NCI-H446 treated with DMSO at 0.1 percent for 48 hours (cell line): ENCODE measurements around the gene PLEKHG5.

Source experiments
- DNase-seq: peaks from one replicate; lab custom pipeline; 2025; lab: John Stamatoyannopoulos, UW

The PLEKHG5 gene

DNA sequence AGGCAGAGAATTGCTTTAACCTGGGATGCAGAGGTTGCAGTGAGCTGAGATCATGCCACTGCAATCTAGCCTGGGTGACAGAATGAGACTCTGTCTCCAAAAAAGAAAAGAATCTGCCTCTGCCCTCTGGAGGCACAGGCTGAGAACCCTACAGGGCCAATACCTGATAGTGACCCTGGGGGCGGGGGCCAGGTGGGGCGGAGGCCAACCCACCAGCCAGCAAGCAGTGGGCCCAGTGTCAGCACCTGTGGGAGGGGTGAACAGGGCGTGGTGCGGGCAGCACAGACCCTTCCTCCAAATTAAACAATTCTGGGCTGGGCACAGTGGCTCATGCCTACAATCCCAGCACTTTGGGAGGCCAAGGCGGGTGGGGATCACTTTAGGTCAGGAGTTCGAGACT, 19.0 kb upstream of the PLEKHG5 start:
- no peak for DNase-seq

DNA sequence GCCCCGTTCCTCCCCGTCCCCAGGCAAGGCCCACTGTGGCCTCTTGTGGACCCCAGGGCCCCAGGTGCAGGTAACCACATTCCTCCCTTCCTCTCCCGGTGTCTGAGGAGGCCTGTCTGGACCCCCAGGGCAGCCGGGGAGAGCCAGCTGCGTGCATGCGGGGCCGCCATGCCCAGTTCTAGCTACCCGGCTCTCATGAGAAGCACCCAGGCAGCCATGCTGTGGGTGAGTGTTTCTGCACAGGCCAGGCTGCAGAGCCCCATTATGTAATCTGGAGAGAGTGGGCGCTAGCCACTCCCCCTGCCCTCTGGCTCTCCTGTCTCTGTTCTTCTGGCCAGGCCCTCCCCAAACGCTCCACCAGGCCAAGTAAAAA, 18.4 kb upstream of the PLEKHG5 start:
- DNase-seq = no peak

DNA sequence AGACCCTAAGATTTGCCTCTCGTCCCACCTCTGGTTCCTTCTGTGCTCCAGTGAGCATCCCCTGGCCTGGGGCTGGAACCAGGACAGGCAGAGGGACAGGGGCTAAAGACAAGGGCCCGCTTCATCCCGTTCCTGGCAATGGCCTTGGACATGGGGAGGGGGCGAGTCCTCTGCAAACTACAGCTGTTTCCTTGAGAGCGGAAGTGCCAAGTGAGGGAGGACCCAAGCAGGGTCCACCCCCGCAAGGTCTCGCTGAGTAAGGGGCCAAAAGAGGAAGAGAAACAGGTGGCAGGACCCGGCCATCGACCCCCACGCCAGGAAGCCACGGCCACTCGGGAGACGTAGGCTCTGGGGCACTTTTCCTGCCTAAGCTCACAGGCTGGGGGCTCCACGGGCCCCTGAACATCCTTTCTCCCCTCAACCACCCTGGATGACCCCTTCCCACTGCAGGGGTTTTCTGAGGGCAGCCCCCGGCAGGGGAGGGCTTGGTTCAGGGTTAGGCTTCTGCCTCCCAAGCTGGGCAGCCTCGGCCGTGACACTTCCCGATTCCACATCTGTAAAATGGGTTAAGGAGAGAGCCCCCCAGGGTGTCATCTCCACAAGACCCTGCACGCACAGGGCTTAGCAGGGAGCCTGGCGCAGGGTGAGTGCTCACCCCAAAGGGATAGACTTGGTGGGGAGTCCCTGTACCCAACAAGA, 17.9 kb upstream of the PLEKHG5 start:
- DNase-seq = no peak

- no peak for DNase-seq
Observed at GRCh38 chr1:6508816-6509189, 17.3 kb upstream of the PLEKHG5 start.

- DNase-seq = peak; percentile 71
Observed at GRCh38 chr1:6508154-6508815, 16.8 kb upstream of the PLEKHG5 start.

DNA sequence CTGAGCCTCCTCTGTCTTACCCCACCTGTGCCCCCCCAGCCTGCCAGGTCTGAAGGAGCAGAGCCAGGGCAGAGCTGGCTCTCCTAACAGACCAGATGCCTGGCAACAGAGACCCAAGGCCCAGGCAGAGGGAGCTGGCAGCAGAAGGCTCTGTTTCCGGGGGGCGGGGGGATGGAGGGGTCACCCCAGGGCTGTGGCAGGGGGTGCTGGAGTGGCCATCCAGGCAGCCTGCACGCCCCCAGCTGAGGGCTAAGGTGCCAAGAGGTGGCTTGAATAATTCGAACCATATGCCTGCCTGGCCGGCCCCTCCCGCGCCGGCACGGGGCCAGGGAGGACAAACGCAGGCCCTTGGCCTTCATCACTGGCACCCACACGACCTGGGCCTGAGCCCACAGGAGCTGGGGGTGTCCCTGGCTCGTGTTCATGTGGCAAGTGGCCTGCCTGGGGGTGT, 16.0 kb upstream of the PLEKHG5 start:
- peak; percentile 84 for DNase-seq

DNA sequence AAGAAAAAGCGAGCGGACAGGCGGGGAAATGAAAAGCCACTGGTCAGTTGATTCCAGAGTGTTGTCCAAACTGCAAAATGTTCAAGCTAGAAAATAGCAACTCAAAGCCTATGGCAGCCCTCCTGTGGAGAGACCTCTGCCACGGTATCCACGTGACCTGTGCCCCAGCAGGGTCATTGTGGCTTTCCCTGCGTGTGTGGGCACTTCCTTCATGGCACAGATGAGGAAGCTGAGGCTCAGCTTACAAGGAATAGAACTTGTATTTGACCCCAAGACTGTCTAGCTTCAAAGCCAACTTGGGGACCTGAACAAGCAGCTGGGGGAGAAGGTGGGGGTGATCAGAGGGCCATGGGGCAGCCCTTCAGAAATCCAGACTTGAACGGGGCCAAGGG, 15.6 kb upstream of the PLEKHG5 start:
- DNase-seq = no peak

GRCh38 chr1:6506210-6507036, 15.0 kb upstream of the PLEKHG5 start:
- no peak for DNase-seq

DNA sequence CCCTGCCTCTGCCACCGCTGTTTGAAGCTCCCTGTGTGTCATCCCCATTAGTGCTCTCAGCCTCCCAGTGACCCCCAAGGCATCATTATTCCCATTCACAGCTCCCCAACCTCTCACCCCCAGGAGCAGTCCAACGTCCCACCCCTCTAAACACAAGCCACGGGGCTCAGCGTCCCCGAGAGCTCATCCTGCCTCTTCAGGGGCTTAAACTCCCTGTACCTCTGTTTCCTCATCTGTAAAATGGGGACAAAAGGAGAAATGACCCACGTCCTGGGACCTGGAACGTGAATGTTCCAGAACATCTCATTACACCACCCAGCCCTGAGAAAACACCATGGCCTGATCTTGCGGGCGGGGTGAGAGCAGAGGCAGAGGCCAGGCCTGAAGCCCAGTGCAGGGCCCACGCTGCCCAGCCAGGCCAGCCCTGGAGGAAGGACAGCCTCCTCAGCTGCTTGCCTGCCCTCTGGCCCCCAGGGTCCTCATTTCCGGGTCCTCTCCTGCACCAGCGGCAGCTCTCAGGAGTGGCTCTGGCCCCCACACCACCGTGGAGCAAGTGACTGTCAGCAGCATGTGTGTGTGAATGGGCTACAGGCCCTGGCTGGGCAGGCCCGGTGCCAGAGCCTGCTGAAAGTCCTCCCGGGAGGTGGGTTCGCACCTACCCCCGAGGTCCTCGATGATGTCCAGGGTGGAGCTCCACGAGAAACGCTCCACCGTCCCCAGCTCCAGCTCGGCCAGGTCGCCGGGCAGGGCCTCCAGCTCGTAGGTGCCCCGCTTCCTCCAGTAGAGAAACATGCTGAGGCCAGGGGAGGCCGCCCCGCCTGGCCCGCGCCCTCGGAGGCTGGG, 14.1 kb upstream of the PLEKHG5 start:
- DNase-seq = no peak

- DNase-seq = no peak
Observed at GRCh38 chr1:6504887-6505286, 13.4 kb upstream of the PLEKHG5 start.

DNA sequence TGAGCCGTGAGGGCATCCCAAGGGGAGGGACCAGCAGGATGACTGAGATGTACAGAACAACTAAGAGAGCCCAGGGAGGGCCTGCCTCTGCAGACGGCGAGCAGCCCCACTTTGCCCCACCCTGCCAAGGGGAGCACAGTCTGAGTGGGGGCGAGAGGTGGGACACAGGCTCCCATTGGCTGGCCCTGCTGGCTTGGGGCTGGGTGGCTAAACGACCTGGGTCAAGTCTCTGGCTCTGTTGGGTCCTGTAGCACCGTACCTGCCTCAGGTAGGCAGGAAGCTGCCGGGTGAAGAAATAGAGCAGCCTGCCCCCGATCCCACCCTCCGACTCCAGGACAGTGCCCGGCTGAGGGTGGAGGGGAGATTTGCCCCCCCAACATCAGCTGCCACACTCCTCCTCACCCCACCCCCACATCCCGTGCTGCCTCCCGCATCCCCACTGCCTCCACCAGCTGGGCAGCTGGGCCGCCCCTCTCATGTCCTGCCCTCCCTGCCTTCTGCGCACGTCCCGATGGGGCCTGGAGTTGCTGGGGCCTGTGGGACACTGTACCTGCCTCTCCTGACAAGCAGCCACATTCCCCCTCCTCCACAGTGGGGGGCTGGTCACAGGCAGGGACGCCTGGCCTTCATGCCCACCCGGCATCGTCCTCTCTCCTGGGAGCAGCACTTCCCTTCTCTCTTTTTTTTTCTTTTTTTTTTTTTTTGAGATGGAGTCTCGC, 12.6 kb upstream of the PLEKHG5 start:
- no peak for DNase-seq

DNA sequence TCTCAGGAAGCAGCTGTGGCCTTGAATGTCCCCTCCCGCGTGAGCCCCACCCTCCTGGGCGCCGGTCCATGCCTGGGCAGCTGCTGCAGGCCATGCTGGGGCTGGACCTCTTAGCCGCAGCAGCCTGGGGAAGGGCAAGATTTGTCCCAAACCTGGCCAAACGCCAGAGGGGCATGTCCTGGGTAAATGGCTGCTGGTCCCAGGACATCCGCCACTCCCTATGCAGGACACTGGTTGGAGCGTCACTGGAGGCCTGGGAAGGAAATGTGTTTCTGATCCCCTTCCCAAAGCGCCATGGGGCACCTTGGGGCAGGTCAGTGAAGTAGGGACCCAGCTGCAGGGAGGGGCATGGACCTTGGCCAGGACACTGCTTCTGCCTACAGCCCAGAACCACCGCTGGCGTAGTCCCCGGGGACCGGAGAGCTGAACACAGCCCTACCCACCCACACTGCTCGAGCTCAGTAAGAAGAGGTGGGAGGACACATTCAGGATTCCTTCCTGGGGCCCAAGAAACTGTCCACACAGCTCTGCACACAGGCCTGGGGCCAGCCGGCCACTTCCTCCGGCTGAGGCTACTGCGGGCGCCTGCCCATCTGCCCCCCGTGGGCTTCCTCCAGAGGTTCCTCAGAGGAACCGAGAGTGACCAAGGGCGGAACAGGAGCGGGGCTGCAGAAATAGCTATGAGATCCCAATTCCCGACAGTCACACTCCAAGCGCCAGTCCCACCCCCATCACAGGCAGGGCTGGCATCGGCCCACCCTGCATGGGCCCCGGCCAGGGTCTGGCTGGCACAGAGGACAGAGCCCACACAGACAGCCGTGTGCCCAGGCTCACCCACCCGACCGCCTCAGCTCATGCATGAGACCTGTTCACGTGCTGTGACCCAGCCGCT, 10.8 kb upstream of the PLEKHG5 start:
- no peak for DNase-seq

GRCh38 chr1:6501279-6501813, 9.9 kb upstream of the PLEKHG5 start:
- no peak for DNase-seq

- DNase-seq = no peak
Observed at GRCh38 chr1:6500544-6501278, 9.2 kb upstream of the PLEKHG5 start.

DNA sequence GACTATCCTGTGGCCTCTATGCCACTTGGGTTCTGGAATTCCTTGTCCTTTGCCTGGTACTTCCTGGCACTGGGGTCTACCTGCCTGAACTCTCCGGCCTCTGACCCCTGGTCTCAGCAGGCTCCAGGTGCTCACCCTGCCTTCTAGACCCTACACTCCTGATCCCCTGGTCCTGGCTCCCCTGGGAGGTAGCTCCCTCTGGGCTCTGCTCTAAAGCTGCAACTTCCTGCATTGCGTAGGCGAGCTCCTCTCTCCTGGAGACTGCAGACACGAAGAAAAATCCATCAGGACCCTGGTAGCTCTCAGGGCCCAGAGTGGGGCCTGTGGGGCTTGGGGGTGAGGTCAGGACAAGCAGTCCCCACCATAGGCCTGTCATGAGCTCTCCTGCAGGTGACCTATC, 7.8 kb upstream of the PLEKHG5 start:
- DNase-seq = no peak

DNA sequence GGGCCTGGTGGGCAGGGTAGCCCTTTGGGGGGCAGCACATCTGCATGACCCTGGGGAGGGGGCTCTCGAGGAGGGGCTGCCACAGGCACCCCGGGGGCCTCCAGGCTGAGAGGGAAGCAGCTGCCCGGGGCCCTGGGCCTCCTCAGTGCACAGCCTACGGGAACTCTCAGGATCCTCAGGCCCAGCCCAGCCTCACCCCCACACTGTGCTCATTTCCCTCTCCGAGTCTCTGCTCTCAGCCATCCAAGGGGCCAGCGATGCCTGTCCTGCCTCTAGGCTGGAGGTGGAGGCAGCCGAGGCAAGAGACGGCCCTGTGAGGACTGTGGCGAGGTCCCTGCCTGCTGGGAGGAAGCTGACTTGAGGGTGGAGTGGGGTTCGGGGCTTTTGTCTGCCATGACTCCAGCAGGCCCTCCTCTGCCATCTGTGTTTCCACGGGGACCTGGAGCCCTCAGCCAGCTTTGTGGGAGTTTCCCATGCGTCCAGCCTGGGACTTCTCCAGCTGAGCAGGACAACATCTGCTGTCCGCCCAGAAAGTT, 7.2 kb upstream of the PLEKHG5 start:
- no peak for DNase-seq

DNA sequence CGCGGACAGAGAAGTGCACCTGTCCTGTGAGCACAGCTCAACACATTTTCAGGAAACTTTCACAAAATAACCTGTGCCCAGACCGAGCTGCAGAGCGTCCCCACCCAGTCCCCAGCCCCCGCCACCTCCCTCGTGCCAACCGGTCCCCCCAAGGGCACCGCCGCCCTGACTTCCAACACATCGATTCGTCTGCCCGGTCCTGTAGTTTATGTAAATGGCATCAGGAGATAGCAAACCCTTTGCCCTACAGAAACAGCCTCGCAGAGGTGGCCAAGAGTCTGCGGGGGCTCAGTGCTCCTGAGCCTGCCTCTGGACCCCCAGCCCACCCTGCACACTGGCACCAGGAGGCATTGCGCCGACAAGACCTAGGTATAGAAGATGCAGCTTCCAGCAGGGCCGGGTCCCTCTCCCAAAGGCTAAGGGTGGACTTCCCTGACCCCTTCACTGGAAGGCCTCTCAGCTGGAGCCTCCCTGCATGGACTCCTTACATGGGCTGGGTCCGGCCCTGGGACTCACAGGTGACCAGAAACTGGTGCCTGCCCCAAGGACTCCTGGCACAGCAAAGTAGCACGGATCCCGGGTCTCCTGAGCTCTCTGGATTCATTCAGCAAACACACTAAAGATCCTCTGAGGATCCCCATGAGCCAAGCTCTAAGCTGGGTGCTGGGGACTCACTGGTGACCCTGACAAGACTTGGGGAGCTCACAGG, 6.6 kb upstream of the PLEKHG5 start:
- DNase-seq = no peak

DNA sequence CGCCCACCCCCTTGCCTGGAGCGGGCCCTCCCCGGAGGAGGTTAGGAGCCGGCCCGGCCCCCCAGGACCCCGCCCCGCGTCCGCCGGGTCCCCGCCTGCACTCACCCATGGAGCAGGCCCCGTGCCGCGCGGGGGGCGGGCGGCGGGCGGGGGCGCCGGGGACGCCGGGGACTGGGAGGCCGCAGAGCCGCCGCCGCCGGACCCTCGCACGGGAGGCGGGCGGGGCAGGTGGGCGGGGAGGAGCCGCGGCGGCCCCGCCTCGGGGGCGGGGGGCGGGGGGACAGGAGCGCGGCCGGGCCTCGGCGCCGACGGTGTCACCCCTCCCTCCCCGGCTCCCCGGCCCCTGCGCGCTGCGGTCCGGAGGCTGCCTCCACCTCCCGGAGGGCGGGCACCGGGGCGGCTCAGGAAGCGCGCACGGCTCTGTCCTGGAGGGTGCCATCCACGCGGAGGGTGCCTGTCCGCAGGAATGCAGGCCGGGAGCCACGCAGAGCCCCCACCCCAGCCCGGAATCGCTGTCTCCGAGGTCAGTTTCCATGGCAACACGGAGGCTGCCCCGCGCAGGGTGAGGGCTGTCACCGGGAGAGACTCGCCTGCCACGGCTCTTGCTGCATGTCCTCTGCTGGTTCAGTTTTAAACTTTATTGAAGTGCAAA, 5.9 kb upstream of the PLEKHG5 start:
- DNase-seq = no peak
